ENCODE data around the gene TAF8.

The TAF8 gene

GRCh38 chr6:42029062-42029685, 21.1 kb upstream of the TAF8 start:
- no peak for DNase-seq (ENCODE audit: low spot score)
- H3K27ac ChIP-seq (replicated peaks; ENCODE audit: low read length) = no peak overlapping the region

GRCh38 chr6:42029881-42030280, 20.4 kb upstream of the TAF8 start:
- Histone ChIP-seq H2BK12ac (ENCODE audit: low read length) (no peak overlapping the region), H3K23ac (ENCODE audit: low read depth, low read length, poor library complexity) (peak overlapping the region; percentile 52), H3K4me3 (ENCODE audit: low read length in 2 of 2) (no peak overlapping the region), H3K79me1 (ENCODE audit: low read depth, low read length) (no peaks in the 10 kb centered on the region), H2BK15ac (ENCODE audit: low read length) (no peak overlapping the region), H4K8ac (ENCODE audit: low read depth, low read length) (no peak overlapping the region), H3K4ac (ENCODE audit: low read length) (no peak overlapping the region), H3K36me3 (replicated peaks in 1 of 2; ENCODE audit: control insufficient read depth in 2 of 2, insufficient read depth in 2 of 2, low read length in 2 of 2) (no peaks in the 10 kb centered on the region), H4K91ac (ENCODE audit: low read depth, low read length, poor library complexity) (no peak overlapping the region), H3K9ac (ENCODE audit: low read depth, low read length, poor library complexity) (no peak overlapping the region), H2BK5ac (ENCODE audit: low read length) (no peak overlapping the region), H3K9me3 (replicated peaks in 1 of 2; ENCODE audit: control insufficient read depth in 2 of 2, insufficient read depth in 1 of 2, low read depth in 1 of 2, low read length in 2 of 2) (no peaks in the 10 kb centered on the region), H3K4me2 (ENCODE audit: insufficient read depth, low read length, poor library complexity, severe bottlenecking) (no peak overlapping the region), H3K27ac (replicated peaks; ENCODE audit: low read length) (no peak overlapping the region), H3K27me3 (ENCODE audit: control insufficient read depth in 3 of 3, insufficient read depth in 3 of 3, low read depth in 1 of 3, low read length in 3 of 3) (no peaks in the 10 kb centered on the region), H3K18ac (ENCODE audit: low read length) (no peak overlapping the region), H3K14ac (ENCODE audit: low read length) (no peak overlapping the region), H2AK5ac (ENCODE audit: low read depth, low read length) (no peak overlapping the region), H2AFZ (ENCODE audit: low read length) (no peak overlapping the region), H2BK120ac (ENCODE audit: low read depth, low read length) (no peak overlapping the region), H3K4me1 (ENCODE audit: control insufficient read depth in 2 of 2, insufficient read depth in 1 of 2, low read depth in 1 of 2, low read length in 2 of 2) (peaks cover 0 to 6% of the 10 kb centered on the region in 2 donors)
- no peak for DNase-seq (ENCODE audit: low spot score)
- WGBS, 2 donors (ENCODE audit: extremely low coverage in 2 of 2, insufficient read length in 2 of 2, insufficient replicate concordance in 1 of 2) = no CpG with 5 or more reads among the region's 3 CpGs

More at GRCh38 chr6:42029062-42029685, 21.1 kb upstream of the TAF8 start:
- no peaks in the 10 kb centered on the region for H3K79me1 ChIP-seq (ENCODE audit: low read depth, low read length)
- no peaks in the 10 kb centered on the region for H3K36me3 ChIP-seq (replicated peaks in 1 of 2; ENCODE audit: control insufficient read depth in 2 of 2, insufficient read depth in 2 of 2, low read length in 2 of 2)
- peaks cover 0 to 6% of the 10 kb centered on the region in 2 donors for H3K4me1 ChIP-seq (ENCODE audit: control insufficient read depth in 2 of 2, insufficient read depth in 1 of 2, low read depth in 1 of 2, low read length in 2 of 2)
- H3K9me3 ChIP-seq (replicated peaks in 1 of 2; ENCODE audit: control insufficient read depth in 2 of 2, insufficient read depth in 1 of 2, low read depth in 1 of 2, low read length in 2 of 2) = no peaks in the 10 kb centered on the region
- H3K4me2 ChIP-seq (ENCODE audit: insufficient read depth, low read length, poor library complexity, severe bottlenecking) = no peak overlapping the region
- H2AK5ac ChIP-seq (ENCODE audit: low read depth, low read length) = no peak overlapping the region
- no peak overlapping the region for H2BK12ac ChIP-seq (ENCODE audit: low read length)
- no peak overlapping the region for H3K14ac ChIP-seq (ENCODE audit: low read length)
- no peak overlapping the region for H2BK15ac ChIP-seq (ENCODE audit: low read length)
- no peaks in the 10 kb centered on the region for H3K27me3 ChIP-seq (ENCODE audit: control insufficient read depth in 3 of 3, insufficient read depth in 3 of 3, low read depth in 1 of 3, low read length in 3 of 3)
- H3K4ac ChIP-seq (ENCODE audit: low read length) = no peak overlapping the region
- H2BK5ac ChIP-seq (ENCODE audit: low read length) = no peak overlapping the region
- WGBS, 2 donors (ENCODE audit: extremely low coverage in 2 of 2, insufficient read length in 2 of 2, insufficient replicate concordance in 1 of 2) = no CpG with 5 or more reads among the region's 6 CpGs
- no peak overlapping the region for H2AFZ ChIP-seq (ENCODE audit: low read length)
- no peak overlapping the region for H3K4me3 ChIP-seq (ENCODE audit: low read length in 2 of 2)
- H4K91ac ChIP-seq (ENCODE audit: low read depth, low read length, poor library complexity) = no peak overlapping the region
- no peak overlapping the region for H4K8ac ChIP-seq (ENCODE audit: low read depth, low read length)
- H3K23ac ChIP-seq (ENCODE audit: low read depth, low read length, poor library complexity) = no peak overlapping the region
- H2BK120ac ChIP-seq (ENCODE audit: low read depth, low read length) = no peak overlapping the region
- H3K18ac ChIP-seq (ENCODE audit: low read length) = no peak overlapping the region
- H3K9ac ChIP-seq (ENCODE audit: low read depth, low read length, poor library complexity) = no peak overlapping the region

- WGBS, 2 donors (ENCODE audit: extremely low coverage in 2 of 2, insufficient read length in 2 of 2, insufficient replicate concordance in 1 of 2) = no CpG with 5 or more reads among the region's 14 CpGs
- peak overlapping the region; percentile 50 for H2AFZ ChIP-seq (ENCODE audit: low read length)
- peak overlapping the region; percentile 15 for H3K18ac ChIP-seq (ENCODE audit: low read length)
- peak overlapping the region; percentile 65 for H3K23ac ChIP-seq (ENCODE audit: low read depth, low read length, poor library complexity)
- no peaks in the 10 kb centered on the region for H3K9me3 ChIP-seq (replicated peaks in 1 of 2; ENCODE audit: control insufficient read depth in 2 of 2, insufficient read depth in 1 of 2, low read depth in 1 of 2, low read length in 2 of 2)
- H2BK120ac ChIP-seq (ENCODE audit: low read depth, low read length) = no peak overlapping the region
- H3K36me3 ChIP-seq (replicated peaks in 1 of 2; ENCODE audit: control insufficient read depth in 2 of 2, insufficient read depth in 2 of 2, low read length in 2 of 2) = no peaks in the 10 kb centered on the region
- H3K4me3 ChIP-seq (ENCODE audit: low read length in 2 of 2) = no peak overlapping the region
- peak overlapping the region; percentile 49 for H3K14ac ChIP-seq (ENCODE audit: low read length)
- no peak overlapping the region for H2BK15ac ChIP-seq (ENCODE audit: low read length)
- no peak overlapping the region for H3K4ac ChIP-seq (ENCODE audit: low read length)
- DNase-seq (ENCODE audit: low spot score) = no peak
- no peaks in the 10 kb centered on the region for H3K27me3 ChIP-seq (ENCODE audit: control insufficient read depth in 3 of 3, insufficient read depth in 3 of 3, low read depth in 1 of 3, low read length in 3 of 3)
- no peak overlapping the region for H4K91ac ChIP-seq (ENCODE audit: low read depth, low read length, poor library complexity)
- H4K8ac ChIP-seq (ENCODE audit: low read depth, low read length) = no peak overlapping the region
- no peak overlapping the region for H3K9ac ChIP-seq (ENCODE audit: low read depth, low read length, poor library complexity)
- no peak overlapping the region for H3K27ac ChIP-seq (replicated peaks; ENCODE audit: low read length)
- peaks cover 0 to 6% of the 10 kb centered on the region in 2 donors for H3K4me1 ChIP-seq (ENCODE audit: control insufficient read depth in 2 of 2, insufficient read depth in 1 of 2, low read depth in 1 of 2, low read length in 2 of 2)
- H2AK5ac ChIP-seq (ENCODE audit: low read depth, low read length) = no peak overlapping the region
- H3K79me1 ChIP-seq (ENCODE audit: low read depth, low read length) = no peaks in the 10 kb centered on the region
- no peak overlapping the region for H3K4me2 ChIP-seq (ENCODE audit: insufficient read depth, low read length, poor library complexity, severe bottlenecking)
- H2BK12ac ChIP-seq (ENCODE audit: low read length) = no peak overlapping the region
- H2BK5ac ChIP-seq (ENCODE audit: low read length) = no peak overlapping the region
These were observed 19.5 kb upstream of the TAF8 start for GRCh38 chr6:42030585-42031506.

GRCh38 chr6:42032366-42032765, 18.0 kb upstream of the TAF8 start:
- Histone ChIP-seq H2BK15ac (ENCODE audit: low read length) (no peak overlapping the region), H3K4me1 (ENCODE audit: control insufficient read depth in 2 of 2, insufficient read depth in 1 of 2, low read depth in 1 of 2, low read length in 2 of 2) (peaks cover 0 to 6% of the 10 kb centered on the region in 2 donors), H2BK5ac (ENCODE audit: low read length) (no peak overlapping the region), H2BK120ac (ENCODE audit: low read depth, low read length) (peak overlapping the region; percentile 55), H3K14ac (ENCODE audit: low read length) (no peak overlapping the region), H4K8ac (ENCODE audit: low read depth, low read length) (no peak overlapping the region), H3K36me3 (replicated peaks in 1 of 2; ENCODE audit: control insufficient read depth in 2 of 2, insufficient read depth in 2 of 2, low read length in 2 of 2) (no peaks in the 10 kb centered on the region), H3K27ac (replicated peaks; ENCODE audit: low read length) (no peak overlapping the region), H3K9ac (ENCODE audit: low read depth, low read length, poor library complexity) (no peak overlapping the region), H2AK5ac (ENCODE audit: low read depth, low read length) (no peak overlapping the region), H3K4ac (ENCODE audit: low read length) (no peak overlapping the region), H3K18ac (ENCODE audit: low read length) (no peak overlapping the region), H2BK12ac (ENCODE audit: low read length) (no peak overlapping the region), H3K4me2 (ENCODE audit: insufficient read depth, low read length, poor library complexity, severe bottlenecking) (no peak overlapping the region), H3K9me3 (replicated peaks in 1 of 2; ENCODE audit: control insufficient read depth in 2 of 2, insufficient read depth in 1 of 2, low read depth in 1 of 2, low read length in 2 of 2) (no peaks in the 10 kb centered on the region), H3K27me3 (ENCODE audit: control insufficient read depth in 3 of 3, insufficient read depth in 3 of 3, low read depth in 1 of 3, low read length in 3 of 3) (no peaks in the 10 kb centered on the region), H4K91ac (ENCODE audit: low read depth, low read length, poor library complexity) (no peak overlapping the region), H3K23ac (ENCODE audit: low read depth, low read length, poor library complexity) (no peak overlapping the region), H2AFZ (ENCODE audit: low read length) (no peak overlapping the region), H3K79me1 (ENCODE audit: low read depth, low read length) (no peaks in the 10 kb centered on the region), H3K4me3 (ENCODE audit: low read length in 2 of 2) (no peak overlapping the region)
- DNase-seq (ENCODE audit: low spot score) = no peak
- no CpG with 5 or more reads among the region's 6 CpGs for WGBS, 2 donors (ENCODE audit: extremely low coverage in 2 of 2, insufficient read length in 2 of 2, insufficient replicate concordance in 1 of 2)

Measured in neuronal stem cell (in vitro differentiated cells).